Osteocyte (in vitro differentiated cells): ENCODE data around the gene MLX. TPM values are rescaled to one million over a fixed set of nuclear protein-coding genes. Genes with fewer than 3 reads are reported as not detected.
"Not testable (repeated sequence)": the region's sequence is repeated elsewhere in the genome, so short reads cannot be mapped to it uniquely, and the experiment has no call there.

Experiments used
- DNase-seq: peaks from one replicate; pipeline ENCODE4 v3.0.0; 2021; ENCODE audit warnings: mixed read lengths; ENCODE audit not compliant: unreplicated experiment; ENCODE audit errors: extremely low spot score
- H3K27ac Mint-ChIP-seq: one replicate; pipeline ENCODE4 v1.8.0; 2021; ENCODE audit warnings: mild to moderate bottlenecking, mixed read lengths; ENCODE audit not compliant: unreplicated experiment
- H3K27me3 Mint-ChIP-seq: one replicate; pipeline ENCODE4 v1.8.0; 2021; ENCODE audit warnings: mixed read lengths; ENCODE audit not compliant: unreplicated experiment
- H3K36me3 Mint-ChIP-seq: one replicate; pipeline ENCODE4 v1.8.0; 2021; ENCODE audit warnings: mixed read lengths; ENCODE audit not compliant: unreplicated experiment
- H3K4me1 Mint-ChIP-seq: one replicate; pipeline ENCODE4 v1.8.0; 2021; ENCODE audit warnings: mixed read lengths; ENCODE audit not compliant: unreplicated experiment
- H3K4me3 Mint-ChIP-seq: one replicate; pipeline ENCODE4 v1.8.0; 2021; ENCODE audit warnings: mild to moderate bottlenecking, moderate library complexity, mixed read lengths; ENCODE audit not compliant: unreplicated experiment
- H3K9me3 Mint-ChIP-seq: one replicate; pipeline ENCODE4 v1.8.0; 2021; ENCODE audit warnings: mixed read lengths; ENCODE audit not compliant: unreplicated experiment
- total RNA-seq: library from RNA; stranded (reverse); gene quantifications from 2 replicates; pipeline ENCODE4 v1.2.1, GENCODE V29; 2021
- TF ChIP-seq, protein P1 (sequence below): fragments of 200-600 bp; sonication (generic); IDR thresholded peaks from 2 replicates; pipeline ENCODE4 v1.5.0; 2021; ENCODE audit warnings: antibody characterized with exemption, mild to moderate bottlenecking, moderate library complexity

The MLX gene
- total RNA-seq, 1 donor from 2014 or later, result 34.6 TPM

DNA sequence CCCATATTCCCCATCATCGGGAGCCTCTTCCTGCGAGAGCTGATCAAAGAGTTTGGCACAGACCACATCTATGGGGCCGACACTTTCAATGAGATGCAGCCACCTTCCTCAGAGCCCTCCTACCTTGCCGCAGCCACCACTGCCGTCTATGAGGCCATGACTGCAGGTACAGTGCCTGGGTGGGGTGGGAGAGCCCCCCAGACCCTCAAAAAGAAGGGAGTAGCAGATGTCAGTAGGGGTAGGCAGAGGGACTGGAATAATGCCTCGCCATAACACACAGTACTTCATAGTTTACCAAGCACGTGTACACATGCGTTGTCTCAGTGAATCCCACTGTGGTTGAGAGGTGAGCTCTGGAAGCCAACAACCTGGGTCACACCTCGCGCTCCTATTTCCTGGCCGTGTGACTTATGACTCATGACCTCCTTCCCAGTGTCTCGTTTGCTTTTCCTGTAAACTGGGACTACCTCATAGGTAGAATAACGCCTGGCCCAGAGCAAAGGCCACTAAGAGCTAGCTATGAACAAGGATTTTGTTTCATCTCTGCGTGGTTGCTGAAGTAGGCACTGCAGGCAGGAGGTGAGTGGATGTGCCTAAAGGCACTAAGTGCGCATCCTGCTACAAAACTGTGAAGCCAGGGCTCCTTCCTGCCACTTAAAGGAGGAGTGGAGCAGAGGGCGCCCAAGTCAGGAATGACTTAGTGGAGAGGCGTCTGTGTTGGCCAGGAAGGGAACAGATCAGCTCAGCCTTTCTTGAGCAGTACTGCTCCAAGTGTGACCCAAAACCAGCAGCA is 25.7 kb upstream of the MLX start:
- H3K4me3 Mint-ChIP-seq, result no peak overlapping the region
- H3K9me3 Mint-ChIP-seq, result no peaks in the 10 kb centered on the region
- TF ChIP-seq, protein P1, sequence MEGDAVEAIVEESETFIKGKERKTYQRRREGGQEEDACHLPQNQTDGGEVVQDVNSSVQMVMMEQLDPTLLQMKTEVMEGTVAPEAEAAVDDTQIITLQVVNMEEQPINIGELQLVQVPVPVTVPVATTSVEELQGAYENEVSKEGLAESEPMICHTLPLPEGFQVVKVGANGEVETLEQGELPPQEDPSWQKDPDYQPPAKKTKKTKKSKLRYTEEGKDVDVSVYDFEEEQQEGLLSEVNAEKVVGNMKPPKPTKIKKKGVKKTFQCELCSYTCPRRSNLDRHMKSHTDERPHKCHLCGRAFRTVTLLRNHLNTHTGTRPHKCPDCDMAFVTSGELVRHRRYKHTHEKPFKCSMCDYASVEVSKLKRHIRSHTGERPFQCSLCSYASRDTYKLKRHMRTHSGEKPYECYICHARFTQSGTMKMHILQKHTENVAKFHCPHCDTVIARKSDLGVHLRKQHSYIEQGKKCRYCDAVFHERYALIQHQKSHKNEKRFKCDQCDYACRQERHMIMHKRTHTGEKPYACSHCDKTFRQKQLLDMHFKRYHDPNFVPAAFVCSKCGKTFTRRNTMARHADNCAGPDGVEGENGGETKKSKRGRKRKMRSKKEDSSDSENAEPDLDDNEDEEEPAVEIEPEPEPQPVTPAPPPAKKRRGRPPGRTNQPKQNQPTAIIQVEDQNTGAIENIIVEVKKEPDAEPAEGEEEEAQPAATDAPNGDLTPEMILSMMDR, result no peak
- H3K27ac Mint-ChIP-seq, result no peak overlapping the region
- DNase-seq, result no peak
- H3K4me1 Mint-ChIP-seq, result peaks cover 19% of the 10 kb centered on the region
- no peaks in the 10 kb centered on the region for H3K27me3 Mint-ChIP-seq
- H3K36me3 Mint-ChIP-seq, result peaks cover 16% of the 10 kb centered on the region

DNA sequence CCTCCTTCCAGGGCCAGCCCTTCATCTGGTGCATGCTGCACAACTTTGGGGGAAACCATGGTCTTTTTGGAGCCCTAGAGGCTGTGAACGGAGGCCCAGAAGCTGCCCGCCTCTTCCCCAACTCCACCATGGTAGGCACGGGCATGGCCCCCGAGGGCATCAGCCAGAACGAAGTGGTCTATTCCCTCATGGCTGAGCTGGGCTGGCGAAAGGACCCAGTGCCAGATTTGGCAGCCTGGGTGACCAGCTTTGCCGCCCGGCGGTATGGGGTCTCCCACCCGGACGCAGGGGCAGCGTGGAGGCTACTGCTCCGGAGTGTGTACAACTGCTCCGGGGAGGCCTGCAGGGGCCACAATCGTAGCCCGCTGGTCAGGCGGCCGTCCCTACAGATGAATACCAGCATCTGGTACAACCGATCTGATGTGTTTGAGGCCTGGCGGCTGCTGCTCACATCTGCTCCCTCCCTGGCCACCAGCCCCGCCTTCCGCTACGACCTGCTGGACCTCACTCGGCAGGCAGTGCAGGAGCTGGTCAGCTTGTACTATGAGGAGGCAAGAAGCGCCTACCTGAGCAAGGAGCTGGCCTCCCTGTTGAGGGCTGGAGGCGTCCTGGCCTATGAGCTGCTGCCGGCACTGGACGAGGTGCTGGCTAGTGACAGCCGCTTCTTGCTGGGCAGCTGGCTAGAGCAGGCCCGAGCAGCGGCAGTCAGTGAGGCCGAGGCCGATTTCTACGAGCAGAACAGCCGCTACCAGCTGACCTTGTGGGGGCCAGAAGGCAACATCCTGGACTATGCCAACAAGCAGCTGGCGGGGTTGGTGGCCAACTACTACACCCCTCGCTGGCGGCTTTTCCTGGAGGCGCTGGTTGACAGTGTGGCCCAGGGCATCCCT is 23.5 kb upstream of the MLX start:
- TF ChIP-seq, protein P1, result no peak
- no peak for DNase-seq
- peaks cover 11% of the 10 kb centered on the region for H3K36me3 Mint-ChIP-seq
- H3K9me3 Mint-ChIP-seq, result no peaks in the 10 kb centered on the region
- H3K4me3 Mint-ChIP-seq, result no peak overlapping the region
- peaks cover 5% of the 10 kb centered on the region for H3K4me1 Mint-ChIP-seq
- H3K27ac Mint-ChIP-seq, result no peak overlapping the region
- no peaks in the 10 kb centered on the region for H3K27me3 Mint-ChIP-seq

DNA sequence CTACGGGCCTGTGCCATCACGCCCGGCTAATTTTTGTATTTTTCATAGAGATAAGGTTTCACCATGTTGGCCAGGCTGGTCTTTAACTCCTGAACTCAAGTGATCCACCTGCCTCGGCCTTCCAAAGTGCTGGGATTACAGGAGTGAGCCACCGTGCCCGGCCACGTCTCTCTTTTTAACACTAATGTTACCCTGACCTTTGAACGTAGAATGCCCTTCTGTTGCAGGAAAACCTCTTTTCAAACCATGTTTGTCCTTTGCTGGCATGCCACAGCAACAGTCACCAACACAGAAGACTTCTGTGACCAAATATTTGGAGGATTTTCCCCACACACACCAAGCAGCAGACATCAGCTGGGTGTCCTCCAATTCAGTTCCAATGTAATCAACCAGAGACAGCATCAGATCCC is 22.0 kb upstream of the MLX start:
- peaks cover 6% of the 10 kb centered on the region for H3K36me3 Mint-ChIP-seq
- H3K9me3 Mint-ChIP-seq, result no peaks in the 10 kb centered on the region
- TF ChIP-seq, protein P1, result no peak
- DNase-seq, result no peak
- H3K27ac Mint-ChIP-seq, result peak overlapping the region; percentile 18
- H3K4me1 Mint-ChIP-seq, result no peaks in the 10 kb centered on the region
- H3K27me3 Mint-ChIP-seq, result no peaks in the 10 kb centered on the region
- no peak overlapping the region for H3K4me3 Mint-ChIP-seq

DNA sequence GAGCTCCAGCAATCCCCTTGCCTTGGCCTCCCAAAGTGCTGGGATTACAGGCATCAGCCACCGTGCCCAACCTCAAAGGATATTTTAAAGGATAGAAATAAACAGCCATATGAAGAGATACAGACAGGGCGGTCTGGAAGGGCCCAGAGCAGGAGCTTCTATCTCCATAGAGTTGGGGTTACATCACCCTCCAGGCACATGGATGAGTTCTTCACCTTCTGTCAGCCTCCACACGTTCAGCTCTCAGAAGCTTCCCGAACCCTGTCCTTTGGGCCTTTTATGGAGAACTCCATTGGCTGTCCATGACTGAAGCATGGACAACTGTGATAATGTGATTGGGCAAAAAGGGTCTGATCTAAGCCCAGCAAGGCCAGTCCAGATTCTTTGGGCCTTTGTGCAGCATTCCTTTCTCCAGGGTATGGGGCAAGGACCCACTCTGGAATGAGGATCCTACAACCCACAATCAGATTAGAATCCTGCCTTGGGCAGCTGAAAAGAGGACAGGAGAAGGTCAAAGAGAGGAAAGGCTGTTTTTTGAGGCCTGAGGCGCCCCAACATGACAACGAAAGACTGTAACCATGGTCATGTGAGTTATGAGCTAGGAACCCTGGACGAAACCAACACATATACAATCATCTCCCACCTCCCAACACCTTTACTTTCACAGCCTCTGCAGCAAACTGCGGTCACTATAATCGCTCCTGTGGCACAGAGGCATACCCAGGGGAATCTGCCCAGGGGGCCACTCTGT is 21.0 kb upstream of the MLX start:
- H3K4me3 Mint-ChIP-seq, DNase-seq, H3K9me3 Mint-ChIP-seq, H3K27me3 Mint-ChIP-seq, H3K36me3 Mint-ChIP-seq, H3K4me1 Mint-ChIP-seq: not testable (repeated sequence)
- peak overlapping the region; percentile 34 for H3K27ac Mint-ChIP-seq

DNA sequence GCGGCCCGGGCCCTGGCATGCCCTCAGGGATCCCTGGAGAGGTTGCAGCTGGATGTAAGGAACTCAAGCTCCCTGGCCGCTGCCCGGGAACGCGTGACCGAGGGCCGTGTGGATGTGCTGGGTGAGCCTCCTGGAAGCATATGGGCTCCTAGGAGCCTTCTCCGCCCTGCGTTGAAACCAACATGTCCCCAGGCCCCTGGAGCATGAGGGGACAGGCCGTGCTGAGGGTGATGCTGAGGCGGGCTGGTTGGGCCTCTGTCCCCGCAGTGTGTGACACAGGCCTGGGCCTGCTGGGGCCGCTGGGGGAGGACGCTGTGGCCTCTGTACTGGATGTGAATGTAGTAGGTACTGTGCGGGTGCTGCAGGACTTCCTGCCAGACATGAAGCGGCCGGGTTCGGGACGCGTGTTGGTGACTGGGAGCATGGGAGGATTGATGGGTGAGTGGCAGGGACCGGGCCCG is 19.9 kb upstream of the MLX start:
- no peaks in the 10 kb centered on the region for H3K9me3 Mint-ChIP-seq
- no peak overlapping the region for H3K27ac Mint-ChIP-seq
- DNase-seq, result no peak
- no peak overlapping the region for H3K4me3 Mint-ChIP-seq
- H3K36me3 Mint-ChIP-seq, result peaks cover 10% of the 10 kb centered on the region
- peaks cover 3% of the 10 kb centered on the region for H3K4me1 Mint-ChIP-seq
- H3K27me3 Mint-ChIP-seq, result no peaks in the 10 kb centered on the region
- TF ChIP-seq, protein P1, result no peak
